ENCODE data around the gene DENND5B. TPM values are rescaled to one million over a fixed set of nuclear protein-coding genes. Genes with fewer than 3 reads are reported as not detected.

The DENND5B gene
- total RNA-seq, 1 donor, result 18.8 TPM

GRCh38 chr12:31471823-31472222, 119.1 kb downstream of the DENND5B start:
- H3K27me3 ChIP-seq (ENCODE audit: insufficient read depth, low read length), result no peaks in the 10 kb centered on the region
- no peak overlapping the region for H3K4me2 ChIP-seq (ENCODE audit: insufficient read depth, low read length)
- no peak overlapping the region for H3K27ac ChIP-seq (ENCODE audit: low read depth, low read length)
- H2AFZ ChIP-seq (ENCODE audit: low read length), result no peak overlapping the region
- H3K4me3 ChIP-seq (ENCODE audit: insufficient read depth, low read length), result no peak overlapping the region
- H3K9me3 ChIP-seq (ENCODE audit: low read depth, low read length), result no peaks in the 10 kb centered on the region
- no peak for TF ChIP-seq CTCF (IDR thresholded peaks at IDR 0.05; ENCODE audit: extremely low read depth, low read depth, low read length)
- H3K36me3 ChIP-seq (ENCODE audit: insufficient read depth, low read length), result no peaks in the 10 kb centered on the region
- H3K79me2 ChIP-seq (ENCODE audit: insufficient read depth, low read length), result no peaks in the 10 kb centered on the region
- no peaks in the 10 kb centered on the region for H4K20me1 ChIP-seq (ENCODE audit: insufficient read depth, low read length)
- no peak for DNase-seq (ENCODE audit: insufficient read length, low spot score, missing footprints)
- peaks cover 5% of the 10 kb centered on the region for H3K4me1 ChIP-seq (ENCODE audit: insufficient read depth, low read length)

- Histone ChIP-seq H4K20me1 (ENCODE audit: insufficient read depth, low read length) (no peaks in the 10 kb centered on the region), H2AFZ (ENCODE audit: low read length) (no peak overlapping the region), H3K4me2 (ENCODE audit: insufficient read depth, low read length) (no peak overlapping the region), H3K4me3 (ENCODE audit: insufficient read depth, low read length) (no peak overlapping the region), H3K27me3 (ENCODE audit: insufficient read depth, low read length) (no peaks in the 10 kb centered on the region), H3K9me3 (ENCODE audit: low read depth, low read length) (no peaks in the 10 kb centered on the region), H3K4me1 (ENCODE audit: insufficient read depth, low read length) (peaks cover 5% of the 10 kb centered on the region), H3K79me2 (ENCODE audit: insufficient read depth, low read length) (no peaks in the 10 kb centered on the region), H3K36me3 (ENCODE audit: insufficient read depth, low read length) (no peaks in the 10 kb centered on the region), H3K27ac (ENCODE audit: low read depth, low read length) (no peak overlapping the region)
- TF ChIP-seq CTCF (IDR thresholded peaks at IDR 0.05; ENCODE audit: extremely low read depth, low read depth, low read length), result no peak
- DNase-seq (ENCODE audit: insufficient read length, low spot score, missing footprints), result no peak
These were observed 119.9 kb downstream of the DENND5B start for GRCh38 chr12:31471051-31471450.

- TF ChIP-seq CTCF (IDR thresholded peaks at IDR 0.05; ENCODE audit: extremely low read depth, low read depth, low read length), result no peak
- Histone ChIP-seq H3K27me3 (ENCODE audit: insufficient read depth, low read length) (no peaks in the 10 kb centered on the region), H4K20me1 (ENCODE audit: insufficient read depth, low read length) (no peaks in the 10 kb centered on the region), H3K4me3 (ENCODE audit: insufficient read depth, low read length) (no peak overlapping the region), H3K9me3 (ENCODE audit: low read depth, low read length) (no peaks in the 10 kb centered on the region), H3K36me3 (ENCODE audit: insufficient read depth, low read length) (no peaks in the 10 kb centered on the region), H3K79me2 (ENCODE audit: insufficient read depth, low read length) (no peaks in the 10 kb centered on the region), H2AFZ (ENCODE audit: low read length) (no peak overlapping the region), H3K4me1 (ENCODE audit: insufficient read depth, low read length) (peaks cover 5% of the 10 kb centered on the region), H3K4me2 (ENCODE audit: insufficient read depth, low read length) (no peak overlapping the region), H3K27ac (ENCODE audit: low read depth, low read length) (no peak overlapping the region)
- DNase-seq (ENCODE audit: insufficient read length, low spot score, missing footprints), result no peak
These were observed 120.5 kb downstream of the DENND5B start for GRCh38 chr12:31470459-31470858.

- no peaks in the 10 kb centered on the region for H3K79me2 ChIP-seq (ENCODE audit: insufficient read depth, low read length)
- H3K4me1 ChIP-seq (ENCODE audit: insufficient read depth, low read length), result no peaks in the 10 kb centered on the region
- H3K27me3 ChIP-seq (ENCODE audit: insufficient read depth, low read length), result no peaks in the 10 kb centered on the region
- H3K4me2 ChIP-seq (ENCODE audit: insufficient read depth, low read length), result no peak overlapping the region
- no peak for DNase-seq (ENCODE audit: insufficient read length, low spot score, missing footprints)
- no peaks in the 10 kb centered on the region for H3K9me3 ChIP-seq (ENCODE audit: low read depth, low read length)
- no peak overlapping the region for H2AFZ ChIP-seq (ENCODE audit: low read length)
- TF ChIP-seq CTCF (IDR thresholded peaks at IDR 0.05; ENCODE audit: extremely low read depth, low read depth, low read length), result no peak
- no peak overlapping the region for H3K4me3 ChIP-seq (ENCODE audit: insufficient read depth, low read length)
- H3K36me3 ChIP-seq (ENCODE audit: insufficient read depth, low read length), result no peaks in the 10 kb centered on the region
- H4K20me1 ChIP-seq (ENCODE audit: insufficient read depth, low read length), result no peaks in the 10 kb centered on the region
- no peak overlapping the region for H3K27ac ChIP-seq (ENCODE audit: low read depth, low read length)
These were observed 124.2 kb downstream of the DENND5B start for GRCh38 chr12:31466768-31467167.
